Measurements from ENCODE around the gene ME1.

The ME1 gene

DNA sequence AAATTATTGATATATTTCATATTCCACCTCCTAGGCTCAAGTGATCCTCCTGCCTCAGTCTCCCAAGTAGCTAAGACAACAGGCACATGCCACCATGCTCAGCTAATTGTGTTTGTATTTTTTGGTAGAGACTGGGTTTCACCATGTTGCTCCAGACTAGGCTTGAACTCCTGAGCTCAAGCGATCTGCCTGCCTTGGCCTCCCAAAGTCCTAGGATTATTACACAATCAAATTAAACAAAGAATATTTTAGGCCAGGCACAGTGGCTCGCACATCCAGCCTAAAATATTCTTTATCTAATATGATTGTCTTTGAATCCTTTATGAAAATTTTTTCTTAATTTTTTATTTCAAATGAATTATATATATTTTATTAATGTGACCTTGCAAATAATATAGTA, 17.8 kb downstream of the ME1 start:
- DNase-seq (ENCODE audit: low read depth): no peak
- TF ChIP-seq MYC (IDR thresholded peaks at IDR 0.05; ENCODE audit: low read depth, low read length) (no peak), POLR2A (IDR thresholded peaks at IDR 0.05; ENCODE audit: extremely low read depth, insufficient read length) (no peak)
- TF ChIP-seq, protein P1, sequence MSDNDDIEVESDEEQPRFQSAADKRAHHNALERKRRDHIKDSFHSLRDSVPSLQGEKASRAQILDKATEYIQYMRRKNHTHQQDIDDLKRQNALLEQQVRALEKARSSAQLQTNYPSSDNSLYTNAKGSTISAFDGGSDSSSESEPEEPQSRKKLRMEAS (IDR thresholded peaks at IDR 0.05; ENCODE audit: low read depth, low read length): no peak
- TF ChIP-seq, protein P2, sequence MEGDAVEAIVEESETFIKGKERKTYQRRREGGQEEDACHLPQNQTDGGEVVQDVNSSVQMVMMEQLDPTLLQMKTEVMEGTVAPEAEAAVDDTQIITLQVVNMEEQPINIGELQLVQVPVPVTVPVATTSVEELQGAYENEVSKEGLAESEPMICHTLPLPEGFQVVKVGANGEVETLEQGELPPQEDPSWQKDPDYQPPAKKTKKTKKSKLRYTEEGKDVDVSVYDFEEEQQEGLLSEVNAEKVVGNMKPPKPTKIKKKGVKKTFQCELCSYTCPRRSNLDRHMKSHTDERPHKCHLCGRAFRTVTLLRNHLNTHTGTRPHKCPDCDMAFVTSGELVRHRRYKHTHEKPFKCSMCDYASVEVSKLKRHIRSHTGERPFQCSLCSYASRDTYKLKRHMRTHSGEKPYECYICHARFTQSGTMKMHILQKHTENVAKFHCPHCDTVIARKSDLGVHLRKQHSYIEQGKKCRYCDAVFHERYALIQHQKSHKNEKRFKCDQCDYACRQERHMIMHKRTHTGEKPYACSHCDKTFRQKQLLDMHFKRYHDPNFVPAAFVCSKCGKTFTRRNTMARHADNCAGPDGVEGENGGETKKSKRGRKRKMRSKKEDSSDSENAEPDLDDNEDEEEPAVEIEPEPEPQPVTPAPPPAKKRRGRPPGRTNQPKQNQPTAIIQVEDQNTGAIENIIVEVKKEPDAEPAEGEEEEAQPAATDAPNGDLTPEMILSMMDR (IDR thresholded peaks at IDR 0.05; ENCODE audit: low read depth, low read length): no peak
- no peak overlapping the region for H3K4me3 ChIP-seq (ENCODE audit: low read depth, low read length)

DNA sequence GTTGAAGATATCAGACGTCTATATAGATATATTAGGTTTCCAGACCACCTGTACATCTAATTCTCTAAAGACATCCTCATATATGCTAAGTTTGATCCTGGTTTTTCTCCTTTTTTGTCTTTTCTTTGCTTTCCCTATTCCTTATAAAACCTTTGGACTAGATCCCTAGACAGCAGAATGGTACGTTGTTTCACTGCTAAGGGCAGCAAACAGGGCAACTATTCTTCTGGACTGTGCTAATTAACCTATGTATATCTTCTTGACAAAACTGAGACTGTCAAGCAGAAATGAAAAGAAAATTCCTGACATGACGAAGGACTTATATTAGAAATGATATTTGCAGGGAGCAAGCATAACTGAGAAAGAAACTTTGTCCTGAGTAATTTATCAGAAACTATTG, 19.1 kb downstream of the ME1 start:
- no peak overlapping the region for H3K4me3 ChIP-seq (ENCODE audit: low read depth, low read length)
- DNase-seq (ENCODE audit: low read depth): no peak
- TF ChIP-seq, protein P1 (IDR thresholded peaks at IDR 0.05; ENCODE audit: low read depth, low read length): no peak
- TF ChIP-seq POLR2A (IDR thresholded peaks at IDR 0.05; ENCODE audit: extremely low read depth, insufficient read length) (no peak), MYC (IDR thresholded peaks at IDR 0.05; ENCODE audit: low read depth, low read length) (no peak)
- TF ChIP-seq, protein P2 (IDR thresholded peaks at IDR 0.05; ENCODE audit: low read depth, low read length): no peak

DNA sequence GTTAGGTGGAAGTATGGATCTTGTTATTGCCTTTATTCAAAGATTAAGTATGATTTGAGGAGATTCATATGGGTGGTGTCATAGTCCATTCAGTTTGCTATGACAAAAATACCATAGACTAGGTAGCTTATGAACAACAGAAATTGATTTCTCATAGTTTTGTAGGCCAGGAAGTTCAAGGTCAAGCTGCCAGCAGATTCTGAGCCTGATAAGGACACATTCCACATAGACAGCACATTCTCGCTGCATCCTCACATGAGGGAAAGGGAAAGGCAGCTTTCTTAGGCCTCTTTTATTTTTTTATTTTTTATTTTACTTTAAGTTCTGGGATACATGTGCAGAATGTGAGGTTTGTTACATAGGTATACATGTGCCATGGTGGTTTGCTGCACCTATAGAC, 27.7 kb downstream of the ME1 start:
- no peak for DNase-seq (ENCODE audit: low read depth)
- TF ChIP-seq, protein P2 (IDR thresholded peaks at IDR 0.05; ENCODE audit: low read depth, low read length): no peak
- no peak for TF ChIP-seq POLR2A (IDR thresholded peaks at IDR 0.05; ENCODE audit: extremely low read depth, insufficient read length)
- TF ChIP-seq, protein P1 (IDR thresholded peaks at IDR 0.05; ENCODE audit: low read depth, low read length): no peak
- TF ChIP-seq MYC (IDR thresholded peaks at IDR 0.05; ENCODE audit: low read depth, low read length): no peak
- H3K4me3 ChIP-seq (ENCODE audit: low read depth, low read length): no peak overlapping the region

DNA sequence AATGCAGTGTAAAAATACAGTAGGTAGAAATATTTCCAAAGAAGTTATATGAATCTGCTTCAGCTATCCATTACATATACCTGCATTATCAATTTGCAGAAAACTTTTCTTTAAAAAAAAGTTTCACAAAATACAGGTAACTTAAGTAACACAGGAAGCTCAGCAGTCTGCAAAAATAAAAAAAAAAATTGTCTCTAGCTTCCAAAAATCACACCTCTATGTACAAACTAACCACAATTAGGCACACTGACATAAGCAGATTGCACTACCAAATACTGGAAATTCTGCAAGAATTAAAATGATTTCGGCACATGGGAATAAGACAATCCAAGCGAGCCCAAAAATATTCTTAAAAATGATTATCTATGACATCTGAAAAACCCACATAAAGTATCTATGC, 41.2 kb downstream of the ME1 start:
- DNase-seq (ENCODE audit: low read depth): no peak
- no peak overlapping the region for H3K4me3 ChIP-seq (ENCODE audit: low read depth, low read length)
- TF ChIP-seq MYC (IDR thresholded peaks at IDR 0.05; ENCODE audit: low read depth, low read length) (no peak), POLR2A (IDR thresholded peaks at IDR 0.05; ENCODE audit: extremely low read depth, insufficient read length) (no peak)
- TF ChIP-seq, protein P1 (IDR thresholded peaks at IDR 0.05; ENCODE audit: low read depth, low read length): no peak
- TF ChIP-seq, protein P2 (IDR thresholded peaks at IDR 0.05; ENCODE audit: low read depth, low read length): no peak

DNA sequence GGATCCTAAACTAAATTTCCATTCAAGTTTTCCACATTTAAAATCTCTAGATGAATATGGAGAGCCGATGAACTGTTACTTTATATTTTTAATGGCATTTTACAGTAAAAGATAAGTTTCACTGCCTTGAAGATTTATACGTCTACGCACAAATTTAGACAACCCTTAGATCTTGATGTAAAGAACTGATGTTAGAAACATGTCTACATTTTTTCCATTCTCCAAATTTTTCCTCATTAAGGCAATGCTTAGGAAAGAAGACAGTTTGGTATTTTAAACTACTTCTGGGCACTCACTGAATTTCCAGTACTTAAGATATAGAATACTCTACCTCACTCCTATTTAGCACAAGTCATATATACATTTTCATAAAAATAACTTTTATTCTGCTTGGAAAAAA, 45.4 kb downstream of the ME1 start:
- TF ChIP-seq MYC (IDR thresholded peaks at IDR 0.05; ENCODE audit: low read depth, low read length) (no peak), POLR2A (IDR thresholded peaks at IDR 0.05; ENCODE audit: extremely low read depth, insufficient read length) (no peak)
- TF ChIP-seq, protein P1 (IDR thresholded peaks at IDR 0.05; ENCODE audit: low read depth, low read length): no peak
- TF ChIP-seq, protein P2 (IDR thresholded peaks at IDR 0.05; ENCODE audit: low read depth, low read length): no peak
- no peak for DNase-seq (ENCODE audit: low read depth)

DNA sequence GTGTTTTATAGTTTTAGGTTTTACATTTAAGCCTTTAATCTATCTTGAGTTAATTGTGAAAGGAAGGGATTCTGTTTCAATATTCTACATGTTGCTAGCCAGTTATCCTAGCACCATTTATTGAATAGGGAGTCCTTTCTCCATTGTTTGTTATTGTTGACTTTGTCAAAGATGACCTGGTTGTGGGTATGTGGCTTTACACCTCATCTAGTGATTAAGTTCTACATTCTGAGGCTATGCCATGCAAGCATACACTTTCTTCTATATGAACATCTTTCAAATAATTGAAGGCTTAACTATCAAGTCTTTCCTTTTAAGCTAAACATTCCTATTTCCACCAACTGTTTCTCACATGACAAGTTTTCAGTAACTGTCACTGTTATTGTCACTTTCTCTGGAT, 46.1 kb downstream of the ME1 start:
- TF ChIP-seq, protein P2 (IDR thresholded peaks at IDR 0.05; ENCODE audit: low read depth, low read length): no peak
- TF ChIP-seq, protein P1 (IDR thresholded peaks at IDR 0.05; ENCODE audit: low read depth, low read length): no peak
- no peak overlapping the region for H3K4me3 ChIP-seq (ENCODE audit: low read depth, low read length)

More for the DNA sequence above, 45.4 kb downstream of the ME1 start:
- no peak overlapping the region for H3K4me3 ChIP-seq (ENCODE audit: low read depth, low read length)

More for the DNA sequence above, 46.1 kb downstream of the ME1 start:
- no peak for DNase-seq (ENCODE audit: low read depth)
